T1000 (cell line): ENCODE data around the gene EMSY.
"Not testable (repeated sequence)": the region's sequence is repeated elsewhere in the genome, so short reads cannot be mapped to it uniquely, and the experiment has no call there.

ENCODE experiments used
- DNase-seq: peaks from one replicate; lab custom pipeline; 2025; ENCODE audit warnings: mixed read lengths; lab: John Stamatoyannopoulos, UW

The EMSY gene, protein sequence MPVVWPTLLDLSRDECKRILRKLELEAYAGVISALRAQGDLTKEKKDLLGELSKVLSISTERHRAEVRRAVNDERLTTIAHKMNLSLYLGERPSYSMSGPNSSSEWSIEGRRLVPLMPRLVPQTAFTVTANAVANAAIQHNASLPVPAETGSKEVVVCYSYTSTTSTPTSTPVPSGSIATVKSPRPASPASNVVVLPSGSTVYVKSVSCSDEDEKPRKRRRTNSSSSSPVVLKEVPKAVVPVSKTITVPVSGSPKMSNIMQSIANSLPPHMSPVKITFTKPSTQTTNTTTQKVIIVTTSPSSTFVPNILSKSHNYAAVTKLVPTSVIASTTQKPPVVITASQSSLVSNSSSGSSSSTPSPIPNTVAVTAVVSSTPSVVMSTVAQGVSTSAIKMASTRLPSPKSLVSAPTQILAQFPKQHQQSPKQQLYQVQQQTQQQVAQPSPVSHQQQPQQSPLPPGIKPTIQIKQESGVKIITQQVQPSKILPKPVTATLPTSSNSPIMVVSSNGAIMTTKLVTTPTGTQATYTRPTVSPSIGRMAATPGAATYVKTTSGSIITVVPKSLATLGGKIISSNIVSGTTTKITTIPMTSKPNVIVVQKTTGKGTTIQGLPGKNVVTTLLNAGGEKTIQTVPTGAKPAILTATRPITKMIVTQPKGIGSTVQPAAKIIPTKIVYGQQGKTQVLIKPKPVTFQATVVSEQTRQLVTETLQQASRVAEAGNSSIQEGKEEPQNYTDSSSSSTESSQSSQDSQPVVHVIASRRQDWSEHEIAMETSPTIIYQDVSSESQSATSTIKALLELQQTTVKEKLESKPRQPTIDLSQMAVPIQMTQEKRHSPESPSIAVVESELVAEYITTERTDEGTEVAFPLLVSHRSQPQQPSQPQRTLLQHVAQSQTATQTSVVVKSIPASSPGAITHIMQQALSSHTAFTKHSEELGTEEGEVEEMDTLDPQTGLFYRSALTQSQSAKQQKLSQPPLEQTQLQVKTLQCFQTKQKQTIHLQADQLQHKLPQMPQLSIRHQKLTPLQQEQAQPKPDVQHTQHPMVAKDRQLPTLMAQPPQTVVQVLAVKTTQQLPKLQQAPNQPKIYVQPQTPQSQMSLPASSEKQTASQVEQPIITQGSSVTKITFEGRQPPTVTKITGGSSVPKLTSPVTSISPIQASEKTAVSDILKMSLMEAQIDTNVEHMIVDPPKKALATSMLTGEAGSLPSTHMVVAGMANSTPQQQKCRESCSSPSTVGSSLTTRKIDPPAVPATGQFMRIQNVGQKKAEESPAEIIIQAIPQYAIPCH (N-terminal part only)

DNA sequence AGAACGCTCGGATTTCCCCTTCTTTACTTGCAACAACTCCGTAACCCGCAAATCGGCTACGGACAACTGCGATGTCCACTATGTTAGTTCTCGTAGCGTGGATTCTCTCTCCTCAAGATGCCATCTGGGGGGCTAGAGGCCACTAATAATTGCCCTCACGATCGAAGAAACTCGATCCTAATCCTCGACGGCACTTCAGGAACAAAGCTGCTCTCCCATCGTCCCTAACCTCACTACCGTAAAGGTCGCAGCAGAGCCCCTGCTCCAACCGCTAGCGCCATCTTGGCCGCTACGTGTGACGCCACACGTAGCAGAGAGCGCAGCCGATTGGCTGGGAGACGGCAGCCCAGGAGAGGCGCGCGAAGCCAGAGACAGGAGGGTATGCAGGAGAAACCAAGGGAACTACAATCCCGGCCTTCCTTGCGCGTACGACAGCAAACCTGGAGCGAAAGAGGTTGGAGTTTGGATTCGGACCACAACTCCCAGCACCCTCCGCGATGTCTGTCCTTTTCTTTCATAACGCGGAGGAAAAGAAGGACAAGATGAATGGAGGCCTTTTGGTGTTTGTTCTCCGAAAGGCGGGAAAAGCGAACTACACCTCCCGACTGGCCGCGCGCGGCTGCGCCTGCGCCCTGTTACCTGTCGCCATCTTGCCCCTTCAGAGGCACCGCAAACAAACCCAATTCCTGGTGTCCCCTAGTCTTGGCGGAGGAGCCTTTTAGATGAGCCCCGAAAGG lies at the start of gene EMSY:
TSS of gene EMSY (plus strand) at position 635 of the 737 bp plus-strand sequence. CDS start 1,921 bp downstream, outside the sequence.
- DNase-seq, result peak; percentile 93

DNA sequence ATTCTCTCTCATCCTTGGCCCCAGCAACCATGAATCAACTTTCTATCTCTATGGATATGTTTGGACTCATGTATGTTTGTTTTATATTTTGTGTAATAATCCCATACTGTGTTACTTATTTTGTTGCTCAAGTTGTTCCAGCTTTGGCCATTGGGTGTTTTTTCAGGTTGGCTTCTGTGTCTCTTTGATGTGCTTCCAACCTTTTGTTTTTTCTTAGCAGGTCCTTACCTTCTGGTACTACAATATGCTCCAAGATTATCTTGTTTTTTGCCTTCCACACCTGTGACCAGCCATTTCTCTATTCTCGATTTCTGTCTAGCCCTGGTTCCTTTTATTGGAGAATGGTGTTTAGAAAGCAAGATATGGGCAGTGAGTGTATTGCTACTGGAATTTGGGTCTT lies 49.5 kb upstream of the EMSY start:
- DNase-seq, result no peak

GRCh38 chr11:76397383-76397782 lies 47.4 kb upstream of the EMSY start:
- no peak for DNase-seq

DNA sequence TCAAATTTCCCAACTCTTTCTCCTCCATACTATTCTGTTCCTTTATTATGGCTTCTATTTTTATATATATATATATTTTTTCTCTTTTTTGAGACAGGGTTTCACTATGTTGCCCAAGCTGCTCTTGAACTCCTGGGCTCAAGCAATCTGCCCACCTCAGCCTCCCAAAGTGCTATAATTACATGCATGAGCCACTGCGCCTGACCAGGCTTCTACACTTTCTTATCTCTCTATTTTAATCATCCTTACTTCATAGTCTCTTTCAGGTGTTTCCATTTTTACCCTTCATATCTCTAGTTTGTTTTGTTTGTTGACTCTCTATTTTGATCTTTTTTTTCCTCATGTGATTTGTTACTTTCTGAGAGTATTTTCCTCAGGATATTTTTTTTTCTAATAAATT lies 43.9 kb upstream of the EMSY start:
- no peak for DNase-seq

DNA sequence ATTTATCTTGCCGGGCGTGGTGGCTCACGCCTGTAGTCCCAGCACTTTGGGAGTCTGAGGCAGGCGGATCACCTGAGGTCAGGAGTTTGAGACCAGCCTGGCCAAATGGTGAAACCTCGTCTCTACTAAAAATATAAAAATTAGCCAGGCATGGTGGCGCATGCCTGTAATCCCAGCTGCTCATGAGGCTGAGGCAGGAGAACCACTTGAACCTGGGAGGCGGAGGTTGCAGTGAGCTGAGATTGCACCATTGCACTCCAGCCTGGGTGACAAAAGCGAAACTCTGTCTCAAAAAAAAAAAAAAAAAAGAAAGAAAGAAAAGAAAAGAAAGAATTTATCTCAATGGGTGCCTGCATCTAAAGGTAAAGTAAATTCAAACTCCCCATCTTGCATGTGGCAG lies 43.3 kb upstream of the EMSY start:
- not testable (repeated sequence) for DNase-seq

- DNase-seq, result no peak
Measured at GRCh38 chr11:76406359-76406758, 38.5 kb upstream of the EMSY start.

- DNase-seq, result no peak
Measured at GRCh38 chr11:76408171-76408965, 36.5 kb upstream of the EMSY start.

DNA sequence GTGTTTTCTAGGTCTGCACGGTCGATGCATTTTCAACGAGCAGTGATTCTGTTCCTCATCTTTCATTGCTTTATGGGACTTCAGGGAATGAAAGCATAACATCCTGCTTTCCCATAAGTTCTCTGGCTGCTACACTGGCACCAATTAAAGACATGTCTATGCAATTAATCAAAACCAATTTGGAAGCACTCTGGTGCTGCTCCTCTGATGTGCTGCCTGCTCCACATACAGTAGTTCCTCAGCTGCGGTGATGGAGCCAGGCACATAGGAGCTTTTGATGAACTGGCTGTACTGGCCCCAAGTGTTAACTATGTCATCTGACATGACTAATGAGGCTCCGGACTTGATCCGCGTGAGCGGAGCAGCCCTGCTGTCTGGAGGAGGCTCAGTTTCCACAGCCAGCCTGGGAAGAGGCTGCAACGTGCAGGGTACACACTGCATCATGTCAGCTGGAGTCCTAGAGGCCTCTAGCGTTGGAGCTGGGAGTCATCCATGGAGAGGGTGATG lies 33.9 kb upstream of the EMSY start:
- no peak for DNase-seq

- no peak for DNase-seq
Measured at GRCh38 chr11:76415073-76415472, 29.7 kb upstream of the EMSY start.

DNA sequence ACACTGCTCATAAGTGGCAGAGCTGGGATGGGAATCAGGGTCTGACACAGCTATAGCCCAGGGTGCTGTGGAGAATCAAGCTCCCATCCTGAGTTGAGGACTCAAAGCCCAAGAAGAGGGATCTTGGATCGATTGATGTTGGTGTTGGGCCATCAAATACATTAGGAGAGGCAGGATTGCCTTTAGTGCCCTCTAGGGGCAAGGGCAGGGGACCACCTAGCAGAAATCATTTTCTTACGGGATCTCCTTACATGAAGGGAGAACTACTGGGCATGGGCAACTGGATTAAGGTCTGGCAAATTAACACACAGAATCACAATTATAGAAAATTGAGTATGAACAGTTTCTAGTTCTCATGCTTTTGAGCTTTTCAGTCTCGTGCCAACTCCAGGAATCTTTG lies 24.9 kb upstream of the EMSY start:
- DNase-seq, result no peak

DNA sequence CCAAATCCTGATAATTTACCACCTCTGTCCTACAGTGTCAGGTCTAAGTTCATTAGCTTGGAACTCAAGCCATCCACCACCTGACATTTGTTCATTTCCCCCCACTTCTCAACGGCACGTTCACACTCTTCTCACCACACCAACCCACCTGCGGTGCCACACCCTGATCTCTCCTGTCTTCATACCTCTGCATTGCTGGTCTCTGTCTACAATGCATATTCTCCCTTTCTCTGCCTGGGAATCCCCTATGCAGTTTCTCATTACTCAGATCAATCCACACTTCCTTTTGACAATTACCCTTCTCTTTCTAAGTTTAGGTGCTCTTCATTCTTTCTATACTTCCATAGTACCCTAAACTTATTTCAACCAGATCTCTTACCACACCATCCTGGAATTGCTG lies 20.4 kb upstream of the EMSY start:
- no peak for DNase-seq

GRCh38 chr11:76424891-76425290 lies 19.9 kb upstream of the EMSY start:
- no peak for DNase-seq

GRCh38 chr11:76426660-76427059 lies 18.2 kb upstream of the EMSY start:
- DNase-seq, result no peak

GRCh38 chr11:76436020-76436419 lies 8.8 kb upstream of the EMSY start:
- no peak for DNase-seq

GRCh38 chr11:76443268-76443980 lies 1.4 kb upstream of the EMSY start:
- DNase-seq, result no peak

- DNase-seq, result no peak
Measured at GRCh38 chr11:76444065-76444383, 794 bp upstream of the EMSY start.

GRCh38 chr11:76445121-76446084 lies 585 bp downstream of the EMSY start:
- peak; percentile 50 for DNase-seq

DNA sequence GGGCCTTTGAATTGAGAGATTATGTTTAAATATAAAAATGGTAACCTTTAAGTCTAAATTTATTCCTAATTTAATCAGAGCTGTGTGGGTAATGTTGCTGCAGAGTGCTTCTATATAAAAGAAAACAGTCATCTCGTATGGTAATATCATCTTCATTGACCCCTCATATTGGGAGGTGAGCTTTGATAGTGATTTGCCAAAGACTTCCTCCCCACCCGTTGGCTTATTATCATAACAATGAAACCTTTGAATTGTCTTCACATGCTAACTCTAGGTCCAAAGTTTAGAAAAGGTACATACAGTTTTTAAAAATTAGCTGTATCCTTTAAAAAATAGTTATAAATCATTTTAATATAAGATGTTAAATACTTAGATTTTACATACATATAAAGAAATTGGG lies 3.7 kb downstream of the EMSY start:
- DNase-seq, result no peak

- no peak for DNase-seq
Measured at GRCh38 chr11:76453248-76453647, 8.4 kb downstream of the EMSY start.
